ENCODE measurements around the gene CCDC69. TPM values are rescaled to one million over a fixed set of nuclear protein-coding genes. Genes with fewer than 3 reads are reported as not detected.

Gene CCDC69
- total RNA-seq, 4 donors from 2014 or later = 93.4 to 128 (median 114) TPM

- H3K27ac ChIP-seq = peak overlapping the region; percentile 97 to 98 (median 98)
- no peaks in the 10 kb centered on the region for H3K36me3 ChIP-seq
- TF ChIP-seq POLR2A (IDR thresholded peaks at IDR 0.05) = no peak
- TF ChIP-seq, protein P1, sequence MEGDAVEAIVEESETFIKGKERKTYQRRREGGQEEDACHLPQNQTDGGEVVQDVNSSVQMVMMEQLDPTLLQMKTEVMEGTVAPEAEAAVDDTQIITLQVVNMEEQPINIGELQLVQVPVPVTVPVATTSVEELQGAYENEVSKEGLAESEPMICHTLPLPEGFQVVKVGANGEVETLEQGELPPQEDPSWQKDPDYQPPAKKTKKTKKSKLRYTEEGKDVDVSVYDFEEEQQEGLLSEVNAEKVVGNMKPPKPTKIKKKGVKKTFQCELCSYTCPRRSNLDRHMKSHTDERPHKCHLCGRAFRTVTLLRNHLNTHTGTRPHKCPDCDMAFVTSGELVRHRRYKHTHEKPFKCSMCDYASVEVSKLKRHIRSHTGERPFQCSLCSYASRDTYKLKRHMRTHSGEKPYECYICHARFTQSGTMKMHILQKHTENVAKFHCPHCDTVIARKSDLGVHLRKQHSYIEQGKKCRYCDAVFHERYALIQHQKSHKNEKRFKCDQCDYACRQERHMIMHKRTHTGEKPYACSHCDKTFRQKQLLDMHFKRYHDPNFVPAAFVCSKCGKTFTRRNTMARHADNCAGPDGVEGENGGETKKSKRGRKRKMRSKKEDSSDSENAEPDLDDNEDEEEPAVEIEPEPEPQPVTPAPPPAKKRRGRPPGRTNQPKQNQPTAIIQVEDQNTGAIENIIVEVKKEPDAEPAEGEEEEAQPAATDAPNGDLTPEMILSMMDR (IDR thresholded peaks at IDR 0.05 in 4 of 5, conservative IDR thresholded peaks at IDR 0.05 in 1 of 5) = no peak
- H3K4me1 ChIP-seq = peaks cover 49% of the 10 kb centered on the region in 2 donors
- peak overlapping the region; percentile 90 to 98 (median 92) for H3K4me3 ChIP-seq
- no peak for DNase-seq
- intact Hi-C loops (cut with DNase I; ENCODE audit: low total_unique reads) = loop anchor here (2.0 kb wide), 1 partner anchor 15 kb away; no protein-coding TSS in a partner anchor
- no peaks in the 10 kb centered on the region for H3K27me3 ChIP-seq
- H3K9me3 ChIP-seq = no peaks in the 10 kb centered on the region
- in situ Hi-C loops (cut with MboI; ENCODE audit: low sequenced_read_pairs in 4 of 4) = no loop called here
- no peak for ATAC-seq
Measured at GRCh38 chr5:151155775-151156506, 68.0 kb downstream of the CCDC69 start.

GRCh38 chr5:151154931-151155774, 68.7 kb downstream of the CCDC69 start:
- H3K4me1 ChIP-seq = peaks cover 57% of the 10 kb centered on the region in 2 donors
- in situ Hi-C loops (cut with MboI; ENCODE audit: low sequenced_read_pairs in 4 of 4) = no loop called here
- H3K9me3 ChIP-seq = no peaks in the 10 kb centered on the region
- intact Hi-C loops (cut with DNase I; ENCODE audit: low total_unique reads) = no loop called here
- TF ChIP-seq, protein P1 (IDR thresholded peaks at IDR 0.05 in 4 of 5, conservative IDR thresholded peaks at IDR 0.05 in 1 of 5) = no peak
- no peak for TF ChIP-seq POLR2A (IDR thresholded peaks at IDR 0.05)
- H3K27me3 ChIP-seq = no peaks in the 10 kb centered on the region
- no peak for DNase-seq
- peak overlapping the region in 3 of 4 donors; percentile 90 to 98 (median 92) for H3K4me3 ChIP-seq
- H3K27ac ChIP-seq = peak overlapping the region; percentile 97 to 98 (median 98)
- no peaks in the 10 kb centered on the region for H3K36me3 ChIP-seq
- no peak for ATAC-seq

DNA sequence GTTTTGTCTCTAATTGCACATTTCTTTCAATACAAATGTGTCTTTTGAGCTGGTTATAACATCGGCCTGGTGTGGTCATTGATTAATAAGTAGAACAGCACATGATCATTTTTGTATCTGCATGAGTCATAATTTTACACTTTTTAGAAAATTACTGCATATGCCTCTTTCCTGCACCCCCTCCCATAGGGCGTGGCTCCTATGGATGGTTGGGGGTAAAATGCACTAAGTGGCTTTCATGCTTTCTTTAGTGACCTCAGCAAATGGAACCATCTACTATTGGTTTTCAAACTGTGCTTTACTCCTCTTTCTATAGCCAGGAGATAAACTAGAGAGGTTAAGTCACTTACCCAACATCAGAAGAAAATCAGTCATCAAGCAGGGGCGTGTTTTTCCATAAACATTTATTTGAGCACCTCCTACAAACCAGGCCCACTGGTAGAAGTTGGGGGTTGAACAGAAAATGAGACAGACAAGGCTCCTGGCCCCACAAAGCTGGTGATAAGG, 70.1 kb downstream of the CCDC69 start:
- H3K27ac ChIP-seq = peak overlapping the region in 2 of 4 donors; percentile 7 to 68
- no peaks in the 10 kb centered on the region for H3K36me3 ChIP-seq
- intact Hi-C loops (cut with DNase I; ENCODE audit: low total_unique reads) (no loop called here), in situ Hi-C loops (cut with MboI; ENCODE audit: low sequenced_read_pairs in 4 of 4) (no loop called here)
- no peak overlapping the region for H3K4me3 ChIP-seq
- TF ChIP-seq, protein P1 (IDR thresholded peaks at IDR 0.05 in 4 of 5, conservative IDR thresholded peaks at IDR 0.05 in 1 of 5) = no peak
- no peak for TF ChIP-seq POLR2A (IDR thresholded peaks at IDR 0.05)
- no peaks in the 10 kb centered on the region for H3K9me3 ChIP-seq
- DNase-seq (no peak), ATAC-seq (no peak)
- H3K27me3 ChIP-seq = no peaks in the 10 kb centered on the region
- H3K4me1 ChIP-seq = peaks cover 61% of the 10 kb centered on the region in 2 donors

DNA sequence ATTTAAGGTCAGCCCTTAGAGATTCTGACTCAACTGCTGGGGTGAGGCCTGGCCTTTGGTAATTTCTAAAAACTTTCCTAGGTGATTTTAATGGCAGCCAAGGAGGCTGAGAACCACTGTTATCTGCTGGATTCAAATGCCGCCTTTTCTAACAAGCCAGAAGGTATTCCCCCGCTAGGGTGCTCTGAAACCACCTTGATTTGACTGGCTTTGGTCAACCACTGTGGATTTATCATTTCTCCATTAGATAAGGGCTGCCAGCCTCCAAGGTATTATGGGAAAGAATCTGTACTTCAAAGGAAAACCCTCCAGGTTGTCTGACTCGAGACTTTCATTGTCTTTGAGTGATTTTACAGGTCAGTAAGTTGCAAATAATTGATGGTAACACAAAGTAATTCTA, 70.6 kb downstream of the CCDC69 start:
- Histone ChIP-seq H3K4me3 (no peak overlapping the region), H3K36me3 (no peaks in the 10 kb centered on the region), H3K27ac (peak overlapping the region; percentile 2 to 68 (median 32)), H3K4me1 (peaks cover 61 to 65% of the 10 kb centered on the region in 2 donors), H3K27me3 (no peaks in the 10 kb centered on the region), H3K9me3 (no peaks in the 10 kb centered on the region)
- ATAC-seq (no peak), DNase-seq (no peak)
- in situ Hi-C loops (cut with MboI; ENCODE audit: low sequenced_read_pairs in 4 of 4) (no loop called here), intact Hi-C loops (cut with DNase I; ENCODE audit: low total_unique reads) (no loop called here)
- TF ChIP-seq POLR2A (IDR thresholded peaks at IDR 0.05) = no peak
- TF ChIP-seq, protein P1 (IDR thresholded peaks at IDR 0.05 in 4 of 5, conservative IDR thresholded peaks at IDR 0.05 in 1 of 5) = no peak

Measured in gastrocnemius medialis (tissue), 4 donors.